Ascending aorta (tissue), 2 donors: Measurements from ENCODE around the gene KCNH1. TPM values are rescaled to one million over a fixed set of nuclear protein-coding genes. Genes with fewer than 3 reads are reported as not detected.

Source experiments
- DNase-seq, 2 donors: peaks; one replicate each; pipeline ENCODE4 v3.0.0-alpha.2; 2019; ENCODE audit warnings: low spot score in 2 of 2
- H3K27ac ChIP-seq, 2 donors: fragments of 200-600 bp; sonication (generic); one replicate each; pipeline ENCODE4 v1.5.1; 2016 to 2017; ENCODE audit warnings: mild to moderate bottlenecking in 1 of 2
- H3K27me3 ChIP-seq: fragments of 200-600 bp; sonication (generic); one replicate; pipeline ENCODE4 v1.5.1; 2017
- H3K36me3 ChIP-seq, 2 donors: fragments of 200-600 bp; sonication (generic); one replicate each; pipeline ENCODE4 v1.5.1; 2016
- H3K4me1 ChIP-seq, 2 donors: fragments of 200-600 bp; sonication (generic); one replicate each; pipeline ENCODE4 v1.5.1; 2016 to 2017; ENCODE audit warnings: mild to moderate bottlenecking in 1 of 2
- H3K4me3 ChIP-seq, 2 donors: fragments of 200-600 bp; sonication (generic); one replicate each; pipeline ENCODE4 v1.5.1; 2016 to 2017; ENCODE audit warnings: mild to moderate bottlenecking in 1 of 2
- H3K9me3 ChIP-seq, 2 donors: fragments of 200-600 bp; sonication (generic); one replicate each; pipeline ENCODE4 v1.5.1; 2016
- CTCF ChIP-seq, 3 experiments: fragments of 200-600 bp in 2 of 3; fragments of 450-650 bp in 1 of 3; sonication (generic) in 2 of 3; IDR thresholded peaks; one replicate each; pipeline ENCODE4 v1.5.1; 2016 to 2019; ENCODE audit warnings: antibody characterized with exemption in 3 of 3, mild to moderate bottlenecking in 1 of 3, moderate library complexity in 1 of 3
- intact Hi-C: fragments of 100-400 bp; cut with DNase I; formaldehyde crosslinking; loops from one replicate; pipeline ENCODE4 v1.15.1; 2023
- total RNA-seq: library from RNA; depleted of rRNA; stranded (reverse); fragments of >200 nt; gene quantifications from one replicate; pipeline ENCODE4 v1.1.0, GENCODE V29; 2016

The KCNH1 gene
- total RNA-seq, 1 donor from 2014 or later: not detected

DNA sequence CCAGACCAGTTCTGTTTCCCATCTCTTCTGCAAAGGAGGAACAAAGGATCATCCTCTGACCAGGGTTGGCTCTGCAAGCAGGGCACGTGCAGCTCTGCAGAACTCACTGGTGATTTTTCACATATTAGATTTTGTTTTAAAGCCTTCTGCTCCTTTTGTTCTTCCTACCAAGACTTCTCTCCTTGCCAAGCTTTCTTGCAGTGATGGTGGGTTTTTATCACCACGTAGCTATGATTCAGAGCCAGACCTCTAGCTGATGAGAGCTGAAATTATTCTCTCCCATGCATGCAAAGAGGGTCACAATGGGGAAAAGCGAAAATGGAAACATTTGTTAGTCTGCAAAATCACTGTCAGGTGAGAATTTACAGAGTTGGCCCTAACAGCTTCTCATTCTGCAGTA, 225.2 kb downstream of the KCNH1 start:
- Histone ChIP-seq H3K27me3 (no peaks in the 10 kb centered on the region), H3K4me3 (no peak overlapping the region), H3K36me3 (no peaks in the 10 kb centered on the region), H3K9me3 (no peaks in the 10 kb centered on the region), H3K4me1 (no peaks in the 10 kb centered on the region), H3K27ac (no peak overlapping the region)
- no peak for TF ChIP-seq CTCF (IDR thresholded peaks at IDR 0.05)
- DNase-seq: no peak
- intact Hi-C loops: no loop called here

- TF ChIP-seq CTCF (IDR thresholded peaks at IDR 0.05): no peak
- no peak for DNase-seq
- H3K9me3 ChIP-seq: no peaks in the 10 kb centered on the region
- no peaks in the 10 kb centered on the region for H3K36me3 ChIP-seq
- H3K27me3 ChIP-seq: no peaks in the 10 kb centered on the region
- intact Hi-C loops: no loop called here
- H3K27ac ChIP-seq: no peak overlapping the region
- no peaks in the 10 kb centered on the region for H3K4me1 ChIP-seq
- H3K4me3 ChIP-seq: no peak overlapping the region
Measured at GRCh38 chr1:210908257-210908656, 225.7 kb downstream of the KCNH1 start.

DNA sequence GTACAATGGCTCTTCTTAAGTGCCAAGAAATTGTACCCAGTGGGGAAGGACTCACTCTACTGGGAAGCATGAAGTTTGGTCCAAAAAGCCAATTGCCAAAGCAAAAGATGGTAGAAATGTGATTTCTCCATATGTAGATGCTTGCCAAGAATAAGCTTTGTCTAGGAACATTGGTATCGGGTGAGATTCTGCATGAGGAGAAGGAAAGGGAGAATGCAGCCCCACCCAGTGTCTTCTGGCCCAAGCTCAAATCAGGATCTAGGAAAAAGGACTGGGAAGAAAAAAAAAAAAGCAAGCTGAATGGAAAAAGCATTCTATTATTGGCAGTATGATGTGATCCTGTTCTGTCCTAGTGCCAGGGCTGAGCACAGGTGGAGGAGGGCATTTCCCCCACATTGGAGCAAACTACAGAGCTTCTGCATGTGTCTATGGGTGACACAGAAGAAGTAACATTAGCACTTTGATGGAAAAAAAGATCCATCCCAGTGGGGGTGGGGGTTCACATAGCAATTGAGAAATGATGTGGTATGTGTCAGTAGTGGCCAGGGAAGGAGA, 226.6 kb downstream of the KCNH1 start:
- no peaks in the 10 kb centered on the region for H3K27me3 ChIP-seq
- no peaks in the 10 kb centered on the region for H3K4me1 ChIP-seq
- no peaks in the 10 kb centered on the region for H3K9me3 ChIP-seq
- H3K4me3 ChIP-seq: no peak overlapping the region
- no peaks in the 10 kb centered on the region for H3K36me3 ChIP-seq
- intact Hi-C loops: no loop called here
- no peak overlapping the region for H3K27ac ChIP-seq
- DNase-seq: no peak
- no peak for TF ChIP-seq CTCF (IDR thresholded peaks at IDR 0.05)

- Histone ChIP-seq H3K27me3 (no peaks in the 10 kb centered on the region), H3K9me3 (no peaks in the 10 kb centered on the region), H3K36me3 (no peaks in the 10 kb centered on the region), H3K27ac (no peak overlapping the region), H3K4me1 (no peaks in the 10 kb centered on the region), H3K4me3 (no peak overlapping the region)
- TF ChIP-seq CTCF (IDR thresholded peaks at IDR 0.05): no peak
- DNase-seq: no peak
- intact Hi-C loops: no loop called here
Measured at GRCh38 chr1:210905944-210906453, 227.9 kb downstream of the KCNH1 start.

DNA sequence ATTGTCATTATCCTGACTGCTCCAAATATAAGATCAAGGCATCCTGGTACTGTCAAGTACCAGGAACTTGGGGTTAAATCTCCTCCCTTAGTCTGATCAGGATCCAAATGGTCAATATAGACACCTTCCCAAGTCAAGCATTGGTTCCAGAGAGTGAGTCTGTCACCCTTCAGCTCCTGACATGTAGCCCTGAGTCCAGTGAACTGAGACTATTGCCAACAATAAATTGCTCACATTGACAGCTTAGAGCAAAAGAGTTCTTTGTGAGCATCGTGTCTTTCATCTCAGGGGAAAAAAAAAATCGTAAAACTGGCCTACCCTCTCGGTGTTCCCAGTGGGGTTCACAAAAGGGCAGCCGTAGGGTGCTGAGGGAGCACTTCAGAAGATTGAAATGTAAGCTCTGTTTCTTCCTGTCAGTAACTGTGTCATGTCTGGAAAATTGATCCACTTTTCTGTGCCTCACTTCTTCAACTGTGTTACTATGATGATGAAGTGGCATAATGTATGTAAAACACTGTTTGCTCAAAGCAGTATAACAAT, 228.5 kb downstream of the KCNH1 start:
- no peak overlapping the region for H3K4me3 ChIP-seq
- no peaks in the 10 kb centered on the region for H3K4me1 ChIP-seq
- H3K9me3 ChIP-seq: no peaks in the 10 kb centered on the region
- no peak for TF ChIP-seq CTCF (IDR thresholded peaks at IDR 0.05)
- no peaks in the 10 kb centered on the region for H3K36me3 ChIP-seq
- no peak overlapping the region for H3K27ac ChIP-seq
- no peak for DNase-seq
- no peaks in the 10 kb centered on the region for H3K27me3 ChIP-seq
- intact Hi-C loops: no loop called here
